Measurements from ENCODE around the gene LSM3.

The LSM3 gene

DNA sequence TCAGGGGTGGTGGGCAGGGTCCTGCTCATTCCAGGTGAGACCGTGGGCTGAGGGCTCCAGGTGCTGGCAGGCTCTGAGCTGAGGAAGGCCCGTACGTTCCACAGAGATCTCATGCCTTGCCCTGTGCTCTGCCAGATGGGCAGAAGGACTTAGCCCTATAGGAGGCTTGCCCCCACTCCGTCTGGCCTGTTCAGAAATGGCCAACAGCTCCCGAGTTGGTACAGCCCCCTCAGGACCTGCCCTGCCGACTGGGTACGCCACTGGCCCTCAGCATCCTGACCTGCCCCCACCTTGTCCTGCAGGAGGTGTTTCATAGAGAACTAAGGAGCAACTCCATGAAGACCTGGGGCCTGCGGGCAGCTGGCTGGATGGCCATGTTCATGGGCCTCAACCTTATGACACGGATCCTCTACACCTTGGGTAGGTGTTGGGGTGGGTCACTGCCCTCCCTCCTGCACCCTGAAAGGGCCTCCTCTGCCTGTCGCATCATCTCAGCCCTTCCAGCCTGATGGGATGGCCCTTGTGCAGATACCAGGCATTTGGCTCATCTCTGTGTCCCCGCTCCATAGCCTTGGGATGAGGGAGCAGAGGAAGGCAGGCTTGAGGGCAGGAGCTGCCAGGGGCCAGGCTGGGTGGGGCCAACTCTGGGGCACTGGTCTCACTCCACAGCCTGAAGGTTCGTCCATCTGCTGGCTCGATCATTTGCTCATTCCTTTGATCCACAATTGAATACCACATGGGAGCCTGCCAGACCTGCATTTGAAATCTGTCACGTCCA is 39.5 kb upstream of the LSM3 start:
- DNase-seq (ENCODE audit: low spot score), result no peak
- TF ChIP-seq CTCF (IDR thresholded peaks at IDR 0.05; ENCODE audit: extremely low read depth, missing control alignments), result no peak

- no peak for TF ChIP-seq CTCF (IDR thresholded peaks at IDR 0.05; ENCODE audit: extremely low read depth, missing control alignments)
- DNase-seq (ENCODE audit: low spot score), result no peak
These were observed 38.8 kb upstream of the LSM3 start for GRCh38 chr3:14139771-14140170.

GRCh38 chr3:14140668-14141067 is 37.9 kb upstream of the LSM3 start:
- no peak for DNase-seq (ENCODE audit: low spot score)
- TF ChIP-seq CTCF (IDR thresholded peaks at IDR 0.05; ENCODE audit: extremely low read depth, missing control alignments), result no peak

GRCh38 chr3:14141144-14141543 is 37.5 kb upstream of the LSM3 start:
- no peak for TF ChIP-seq CTCF (IDR thresholded peaks at IDR 0.05; ENCODE audit: extremely low read depth, missing control alignments)
- DNase-seq (ENCODE audit: low spot score), result no peak

DNA sequence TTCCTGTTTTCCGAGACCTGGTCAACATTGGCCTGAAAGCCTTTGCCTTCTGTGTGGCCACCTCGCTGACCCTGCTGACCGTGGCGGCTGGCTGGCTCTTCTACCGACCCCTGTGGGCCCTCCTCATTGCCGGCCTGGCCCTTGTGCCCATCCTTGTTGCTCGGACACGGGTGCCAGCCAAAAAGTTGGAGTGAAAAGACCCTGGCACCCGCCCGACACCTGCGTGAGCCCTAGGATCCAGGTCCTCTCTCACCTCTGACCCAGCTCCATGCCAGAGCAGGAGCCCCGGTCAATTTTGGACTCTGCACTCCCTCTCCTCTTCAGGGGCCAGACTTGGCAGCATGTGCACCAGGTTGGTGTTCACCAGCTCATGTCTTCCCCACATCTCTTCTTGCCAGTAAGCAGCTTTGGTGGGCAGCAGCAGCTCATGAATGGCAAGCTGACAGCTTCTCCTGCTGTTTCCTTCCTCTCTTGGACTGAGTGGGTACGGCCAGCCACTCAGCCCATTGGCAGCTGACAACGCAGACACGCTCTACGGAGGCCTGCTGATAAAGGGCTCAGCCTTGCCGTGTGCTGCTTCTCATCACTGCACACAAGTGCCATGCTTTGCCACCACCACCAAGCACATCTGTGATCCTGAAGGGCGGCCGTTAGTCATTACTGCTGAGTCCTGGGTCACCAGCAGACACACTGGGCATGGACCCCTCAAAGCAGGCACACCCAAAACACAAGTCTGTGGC is 36.8 kb upstream of the LSM3 start:
- no peak for DNase-seq (ENCODE audit: low spot score)
- no peak for TF ChIP-seq CTCF (IDR thresholded peaks at IDR 0.05; ENCODE audit: extremely low read depth, missing control alignments)

DNA sequence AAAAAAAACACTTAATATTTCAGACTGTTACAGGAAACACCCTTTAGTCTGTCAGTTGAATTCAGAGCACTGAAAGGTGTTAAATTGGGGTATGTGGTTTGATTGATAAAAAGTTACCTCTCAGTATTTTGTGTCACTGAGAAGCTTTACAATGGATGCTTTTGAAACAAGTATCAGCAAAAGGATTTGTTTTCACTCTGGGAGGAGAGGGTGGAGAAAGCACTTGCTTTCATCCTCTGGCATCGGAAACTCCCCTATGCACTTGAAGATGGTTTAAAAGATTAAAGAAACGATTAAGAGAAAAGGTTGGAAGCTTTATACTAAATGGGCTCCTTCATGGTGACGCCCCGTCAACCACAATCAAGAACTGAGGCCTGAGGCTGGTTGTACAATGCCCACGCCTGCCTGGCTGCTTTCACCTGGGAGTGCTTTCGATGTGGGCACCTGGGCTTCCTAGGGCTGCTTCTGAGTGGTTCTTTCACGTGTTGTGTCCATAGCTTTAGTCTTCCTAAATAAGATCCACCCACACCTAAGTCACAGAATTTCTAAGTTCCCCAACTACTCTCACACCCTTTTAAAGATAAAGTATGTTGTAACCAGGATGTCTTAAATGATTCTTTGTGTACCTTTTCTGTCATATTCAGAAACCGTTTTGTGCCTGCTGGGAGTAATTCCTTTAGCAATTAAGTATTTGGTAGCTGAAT is 35.9 kb upstream of the LSM3 start:
- no peak for TF ChIP-seq CTCF (IDR thresholded peaks at IDR 0.05; ENCODE audit: extremely low read depth, missing control alignments)
- no peak for DNase-seq (ENCODE audit: low spot score)

Measured in GM20000 (cell line).